Measurements from ENCODE around the gene DYSF.

DNA sequence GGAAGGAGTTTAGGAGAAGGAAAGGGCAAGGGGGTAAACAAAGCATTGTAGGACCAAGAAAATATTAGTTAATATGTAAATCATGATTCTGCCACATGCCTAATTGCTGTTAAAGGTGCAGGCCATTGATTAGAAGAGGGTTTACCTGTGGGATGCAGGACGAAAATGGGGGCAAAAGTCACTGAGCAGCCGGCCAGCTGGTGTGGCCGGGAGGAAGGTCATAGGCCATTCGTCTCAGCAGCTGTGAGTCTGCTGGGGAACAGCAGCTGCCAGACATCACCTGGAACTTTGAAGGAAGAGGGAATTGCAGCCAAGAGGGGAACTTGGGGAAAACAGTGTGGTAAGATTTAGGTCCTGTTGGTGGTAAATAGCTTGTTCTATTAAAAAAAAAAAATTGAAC is 184.4 kb downstream of the DYSF start:
- TF ChIP-seq, protein P1, sequence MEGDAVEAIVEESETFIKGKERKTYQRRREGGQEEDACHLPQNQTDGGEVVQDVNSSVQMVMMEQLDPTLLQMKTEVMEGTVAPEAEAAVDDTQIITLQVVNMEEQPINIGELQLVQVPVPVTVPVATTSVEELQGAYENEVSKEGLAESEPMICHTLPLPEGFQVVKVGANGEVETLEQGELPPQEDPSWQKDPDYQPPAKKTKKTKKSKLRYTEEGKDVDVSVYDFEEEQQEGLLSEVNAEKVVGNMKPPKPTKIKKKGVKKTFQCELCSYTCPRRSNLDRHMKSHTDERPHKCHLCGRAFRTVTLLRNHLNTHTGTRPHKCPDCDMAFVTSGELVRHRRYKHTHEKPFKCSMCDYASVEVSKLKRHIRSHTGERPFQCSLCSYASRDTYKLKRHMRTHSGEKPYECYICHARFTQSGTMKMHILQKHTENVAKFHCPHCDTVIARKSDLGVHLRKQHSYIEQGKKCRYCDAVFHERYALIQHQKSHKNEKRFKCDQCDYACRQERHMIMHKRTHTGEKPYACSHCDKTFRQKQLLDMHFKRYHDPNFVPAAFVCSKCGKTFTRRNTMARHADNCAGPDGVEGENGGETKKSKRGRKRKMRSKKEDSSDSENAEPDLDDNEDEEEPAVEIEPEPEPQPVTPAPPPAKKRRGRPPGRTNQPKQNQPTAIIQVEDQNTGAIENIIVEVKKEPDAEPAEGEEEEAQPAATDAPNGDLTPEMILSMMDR (IDR thresholded peaks at IDR 0.05): no peak
- no peak for TF ChIP-seq ZFX (IDR thresholded peaks at IDR 0.05; ENCODE audit: borderline replicate concordance)

Data from 22Rv1 (cell line).